ENCODE data around the gene ALPL.

- no peak for TF ChIP-seq POLR2A (IDR thresholded peaks at IDR 0.05)
- no peak for TF ChIP-seq CTCF (IDR thresholded peaks at IDR 0.05)
Measured at GRCh38 chr1:21522525-21523038, 13.4 kb downstream of the ALPL start.
